ENCODE data around the gene ENAH.

Gene ENAH

GRCh38 chr1:225441314-225442122 is 211.4 kb downstream of the ENAH start:
- TF ChIP-seq, protein P1, sequence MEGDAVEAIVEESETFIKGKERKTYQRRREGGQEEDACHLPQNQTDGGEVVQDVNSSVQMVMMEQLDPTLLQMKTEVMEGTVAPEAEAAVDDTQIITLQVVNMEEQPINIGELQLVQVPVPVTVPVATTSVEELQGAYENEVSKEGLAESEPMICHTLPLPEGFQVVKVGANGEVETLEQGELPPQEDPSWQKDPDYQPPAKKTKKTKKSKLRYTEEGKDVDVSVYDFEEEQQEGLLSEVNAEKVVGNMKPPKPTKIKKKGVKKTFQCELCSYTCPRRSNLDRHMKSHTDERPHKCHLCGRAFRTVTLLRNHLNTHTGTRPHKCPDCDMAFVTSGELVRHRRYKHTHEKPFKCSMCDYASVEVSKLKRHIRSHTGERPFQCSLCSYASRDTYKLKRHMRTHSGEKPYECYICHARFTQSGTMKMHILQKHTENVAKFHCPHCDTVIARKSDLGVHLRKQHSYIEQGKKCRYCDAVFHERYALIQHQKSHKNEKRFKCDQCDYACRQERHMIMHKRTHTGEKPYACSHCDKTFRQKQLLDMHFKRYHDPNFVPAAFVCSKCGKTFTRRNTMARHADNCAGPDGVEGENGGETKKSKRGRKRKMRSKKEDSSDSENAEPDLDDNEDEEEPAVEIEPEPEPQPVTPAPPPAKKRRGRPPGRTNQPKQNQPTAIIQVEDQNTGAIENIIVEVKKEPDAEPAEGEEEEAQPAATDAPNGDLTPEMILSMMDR (IDR thresholded peaks at IDR 0.05; ENCODE audit: low read depth, low read length) = no peak; the same call in 1 of the 2 replicates
- DNase-seq (ENCODE audit: extremely low read depth, low read depth) = no peak

DNA sequence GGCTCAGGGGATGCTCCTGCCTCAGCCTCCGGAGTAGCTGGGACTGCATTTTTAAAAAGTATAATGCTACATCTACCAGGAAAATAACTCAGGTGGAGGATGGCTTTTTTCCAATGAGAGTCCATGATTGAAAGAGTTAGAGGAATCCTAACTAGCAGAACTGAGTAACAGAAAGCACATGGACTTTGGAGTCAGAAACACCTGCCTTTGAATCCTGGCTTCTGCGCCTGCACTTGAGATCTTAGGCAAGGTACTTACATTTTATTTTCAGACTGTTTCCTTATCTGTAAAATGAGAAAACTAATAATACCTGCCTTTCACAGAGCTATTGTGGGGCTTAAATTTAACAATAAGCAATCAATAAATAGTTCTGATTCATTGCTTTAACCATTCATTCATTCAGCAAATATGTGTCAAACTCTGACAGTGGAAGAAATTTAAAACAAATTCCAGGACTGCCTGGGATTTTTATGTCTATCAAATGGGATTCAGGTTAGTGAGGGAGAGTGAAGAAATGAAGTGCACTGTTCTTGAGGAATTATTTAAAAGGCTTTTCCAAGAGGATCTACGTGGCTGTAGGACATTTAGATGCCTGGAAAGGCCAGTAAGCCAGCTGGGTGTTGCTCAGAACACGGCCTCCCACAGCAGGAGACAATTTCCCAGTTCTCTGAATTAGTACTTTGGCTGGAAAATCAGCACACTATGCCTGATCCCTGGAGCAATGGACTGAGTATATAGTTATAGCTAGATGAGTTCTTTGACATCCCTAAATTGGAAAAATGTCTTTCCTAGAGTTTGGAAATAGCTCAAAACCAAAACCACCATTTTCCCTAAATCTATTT is 212.3 kb downstream of the ENAH start:
- TF ChIP-seq, protein P1 (IDR thresholded peaks at IDR 0.05; ENCODE audit: low read depth, low read length) = no peak
- DNase-seq (ENCODE audit: extremely low read depth, low read depth) = no peak

- no peak for DNase-seq (ENCODE audit: extremely low read depth, low read depth)
- TF ChIP-seq, protein P1 (IDR thresholded peaks at IDR 0.05; ENCODE audit: low read depth, low read length) = peak; percentile 45
These were observed 215.0 kb downstream of the ENAH start for GRCh38 chr1:225437710-225438437.

All from AG09319 (cell line).